ENCODE data around the gene NET1.

DNA sequence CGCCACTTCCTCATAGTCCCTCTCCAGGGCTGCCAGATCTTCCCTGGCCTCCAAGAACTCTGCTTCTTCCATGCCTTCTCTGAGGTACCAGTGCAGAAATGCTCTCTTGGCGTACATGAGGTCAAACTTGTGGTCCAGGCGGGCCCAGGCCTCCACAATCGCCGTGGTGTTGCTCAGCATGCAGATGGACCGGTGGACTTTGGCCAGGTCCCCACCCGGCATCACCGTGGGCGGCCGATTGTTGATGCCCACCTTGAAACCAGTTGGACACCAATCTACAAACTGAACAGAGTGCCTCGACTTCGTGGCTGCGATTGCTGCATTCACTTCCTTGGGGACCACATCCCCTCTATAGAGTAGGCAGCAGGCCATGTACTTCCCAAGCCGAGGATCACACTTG, 18.8 kb upstream of the NET1 start:
- TF ChIP-seq POLR2A (IDR thresholded peaks at IDR 0.05; ENCODE audit: low read length), result no peak
- no peak for TF ChIP-seq GATA1 (IDR thresholded peaks at IDR 0.05; ENCODE audit: low read depth, low read length)
